COLO829 (cell line): ENCODE measurements around the gene HES3.
"Not testable (repeated sequence)": the region's sequence is repeated elsewhere in the genome, so short reads cannot be mapped to it uniquely, and the experiment has no call there.

ENCODE experiments used
- DNase-seq: peaks from one replicate; pipeline ENCODE4 v3.0.0; 2012; ENCODE audit warnings: low spot score

HES3 gene

GRCh38 chr1:6219641-6220040 lies 24.3 kb upstream of the HES3 start:
- not testable (repeated sequence) for DNase-seq

GRCh38 chr1:6220236-6220635 lies 23.7 kb upstream of the HES3 start:
- no peak for DNase-seq

GRCh38 chr1:6221210-6221784 lies 22.7 kb upstream of the HES3 start:
- DNase-seq: no peak

- no peak for DNase-seq
Measured at GRCh38 chr1:6222636-6223035, 21.3 kb upstream of the HES3 start.

- DNase-seq: no peak
Measured at GRCh38 chr1:6223617-6224016, 20.4 kb upstream of the HES3 start.

- DNase-seq: no peak
Measured at GRCh38 chr1:6224718-6225117, 19.3 kb upstream of the HES3 start.

GRCh38 chr1:6225651-6226050 lies 18.3 kb upstream of the HES3 start:
- DNase-seq: no peak

- no peak for DNase-seq
Measured at GRCh38 chr1:6233376-6233775, 10.6 kb upstream of the HES3 start.

GRCh38 chr1:6234502-6235295 lies 9.3 kb upstream of the HES3 start:
- DNase-seq: no peak

- no peak for DNase-seq
Measured at GRCh38 chr1:6235296-6235677, 8.7 kb upstream of the HES3 start.

GRCh38 chr1:6237093-6237492 lies 6.9 kb upstream of the HES3 start:
- DNase-seq: no peak

- no peak for DNase-seq
Measured at GRCh38 chr1:6239213-6239752, 4.7 kb upstream of the HES3 start.

GRCh38 chr1:6239950-6240768 lies 3.8 kb upstream of the HES3 start:
- no peak for DNase-seq

- no peak for DNase-seq
Measured at GRCh38 chr1:6241107-6241886, 2.7 kb upstream of the HES3 start.

GRCh38 chr1:6241887-6242740 lies 1.9 kb upstream of the HES3 start:
- no peak for DNase-seq

GRCh38 chr1:6243053-6243834 lies 735 bp upstream of the HES3 start:
- DNase-seq: no peak

- DNase-seq: no peak
Measured at GRCh38 chr1:6244401-6245049, 546 bp downstream of the HES3 start.

- peak; percentile 65 for DNase-seq
Measured at GRCh38 chr1:6245086-6245868, 1.3 kb downstream of the HES3 start.
